Hepatic stellate cell (primary cell): Measurements from ENCODE around the gene MRPL23.
A peak's percentile ranks its signal among the peaks of the same experiment; 100 is the strongest.

Experiments
- DNase-seq: peaks from one replicate; pipeline ENCODE4 v3.0.0; 2011; ENCODE audit warnings: low spot score

The MRPL23 gene

GRCh38 chr11:1946812-1947484 lies at the start of gene MRPL23:
Gene MRPL23 (plus strand): TSS chr11:1947332. CDS start chr11:1947363, 31 bp downstream.
- DNase-seq, result no peak

GRCh38 chr11:1899090-1899489 lies 48.0 kb upstream of the MRPL23 start:
- DNase-seq, result no peak

- DNase-seq, result no peak
These were observed 47.4 kb upstream of the MRPL23 start for GRCh38 chr11:1899686-1900085.

DNA sequence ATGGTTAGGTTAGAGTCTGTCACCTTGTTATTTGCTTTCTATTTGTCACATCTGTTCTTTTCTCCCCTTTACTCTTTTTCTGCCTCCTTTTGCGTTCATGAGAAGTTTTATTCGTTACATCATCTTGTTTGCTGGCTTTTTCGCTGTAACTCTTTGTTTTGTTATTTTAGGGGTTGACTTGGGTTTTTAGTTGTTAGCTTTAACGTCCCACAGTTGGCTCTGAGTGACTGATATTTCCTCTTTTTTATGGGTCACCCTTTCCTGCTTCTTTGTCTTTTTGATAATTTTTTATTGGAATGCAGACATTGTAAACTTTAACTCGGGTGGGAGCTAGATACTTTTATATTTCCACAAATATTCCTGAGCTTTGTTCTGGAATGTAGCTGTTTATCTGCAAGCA lies 41.0 kb upstream of the MRPL23 start:
- DNase-seq, result no peak

- DNase-seq, result no peak
These were observed 40.3 kb upstream of the MRPL23 start for GRCh38 chr11:1906611-1907423.

- peak; percentile 56 for DNase-seq
These were observed 38.5 kb upstream of the MRPL23 start for GRCh38 chr11:1908618-1909017.

DNA sequence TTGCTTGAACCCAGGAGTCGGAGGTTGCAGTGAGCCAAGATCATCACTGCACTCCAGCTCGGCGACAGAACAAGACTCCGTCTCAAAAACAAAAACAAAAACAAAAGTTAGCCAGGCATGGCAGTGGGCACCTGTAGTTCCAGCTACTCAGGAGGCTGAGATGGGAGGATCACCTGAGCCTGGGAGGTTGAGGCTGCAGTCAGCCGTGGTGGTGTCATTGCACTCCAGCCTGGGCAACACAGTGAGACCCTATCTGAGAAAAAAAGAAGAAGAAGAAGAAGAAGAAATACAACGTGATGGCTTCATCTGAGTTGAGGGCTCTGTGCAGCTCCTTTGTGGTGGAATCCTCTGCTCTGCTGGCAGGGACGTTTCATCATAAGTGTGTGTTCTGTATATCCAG lies 37.6 kb upstream of the MRPL23 start:
- no peak for DNase-seq

DNA sequence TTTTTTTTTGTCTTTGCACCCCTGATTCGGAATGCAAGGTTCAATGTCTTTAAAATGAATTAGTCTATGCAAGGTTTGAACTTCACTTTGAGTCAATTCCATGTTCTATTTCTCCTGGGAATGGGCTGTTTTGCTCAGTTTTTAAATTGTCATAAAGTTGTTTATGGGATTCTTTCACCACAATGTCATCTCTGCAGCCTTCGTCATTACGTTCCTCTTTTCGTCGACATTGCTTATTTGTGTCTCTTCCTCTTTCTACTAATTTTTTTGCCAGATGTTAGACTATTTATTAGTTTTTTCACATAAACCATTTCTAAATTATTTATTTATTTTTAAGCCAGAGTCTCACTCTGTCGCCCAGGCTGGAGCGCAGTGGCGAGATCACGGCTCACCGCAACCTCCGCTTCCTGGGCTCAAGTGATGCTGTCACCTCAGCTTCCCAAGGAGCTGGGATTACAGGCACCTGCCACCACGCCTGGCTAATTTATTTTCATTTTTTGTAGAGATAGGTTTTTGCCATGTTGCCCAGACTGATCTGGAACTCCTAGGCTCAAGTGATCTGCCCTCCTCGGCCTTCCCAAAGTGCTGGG lies 34.7 kb upstream of the MRPL23 start:
- DNase-seq, result no peak

GRCh38 chr11:1913271-1914060 lies 33.7 kb upstream of the MRPL23 start:
- no peak for DNase-seq

GRCh38 chr11:1915795-1916131 lies 31.4 kb upstream of the MRPL23 start:
- DNase-seq, result no peak

- DNase-seq, result no peak
These were observed 30.8 kb upstream of the MRPL23 start for GRCh38 chr11:1916132-1916985.

GRCh38 chr11:1916986-1917522 lies 30.1 kb upstream of the MRPL23 start:
- no peak for DNase-seq

DNA sequence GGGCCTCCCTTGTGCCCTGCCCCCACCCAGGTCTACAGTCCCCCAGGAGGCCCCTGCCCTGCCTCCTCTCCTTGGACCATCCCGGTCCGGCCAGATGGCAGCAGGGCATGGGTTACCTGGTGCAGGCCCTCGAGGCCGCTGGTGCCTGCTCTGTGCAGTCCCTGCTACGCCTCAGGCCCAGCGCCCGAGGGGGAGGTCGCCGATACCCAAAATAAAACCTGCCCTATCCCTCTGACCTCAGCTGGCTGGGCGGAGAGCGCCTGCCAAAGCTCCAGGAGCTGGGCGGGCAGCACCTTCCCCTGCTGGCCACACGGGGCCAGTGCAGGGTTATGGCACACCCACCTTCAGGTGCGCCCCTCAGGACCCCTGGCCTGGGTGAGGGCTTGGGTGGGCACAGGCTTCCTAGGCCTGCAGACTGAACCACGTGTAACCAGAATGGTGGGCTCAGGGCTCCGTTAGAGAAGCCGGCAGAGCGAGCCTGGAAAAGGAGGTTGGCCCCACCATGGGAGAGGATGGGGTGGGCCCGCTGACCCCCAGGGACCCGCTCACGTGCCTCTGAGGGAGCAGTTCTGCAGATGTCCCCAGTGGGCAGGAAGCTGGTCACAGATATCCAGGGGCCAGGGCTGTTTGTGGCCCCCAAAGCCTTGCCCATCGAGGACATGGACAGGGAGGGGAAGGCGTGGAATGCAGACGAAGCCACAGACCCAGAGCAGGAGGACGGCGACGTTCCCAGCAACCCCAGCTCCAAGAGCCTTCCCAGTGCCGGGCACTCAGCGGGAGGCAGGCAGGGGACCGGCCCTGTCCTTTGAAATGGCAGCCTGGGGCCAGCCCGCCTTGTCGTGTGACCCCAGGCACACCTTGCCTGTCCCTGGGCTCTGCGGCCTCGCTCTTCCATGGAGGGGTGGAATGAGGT lies 29.4 kb upstream of the MRPL23 start:
- DNase-seq, result no peak

GRCh38 chr11:1918436-1919315 lies 28.5 kb upstream of the MRPL23 start:
- no peak for DNase-seq

GRCh38 chr11:1919391-1920127 lies 27.6 kb upstream of the MRPL23 start, which contains the start of gene TNNT3:
Gene TNNT3 (plus strand): TSS chr11:1919703. CDS start chr11:1922875, 3,172 bp downstream.
- DNase-seq, result no peak

GRCh38 chr11:1920128-1920908 lies 26.8 kb upstream of the MRPL23 start:
- no peak for DNase-seq

GRCh38 chr11:1920909-1921573 lies 26.1 kb upstream of the MRPL23 start:
- no peak for DNase-seq
